HepG2 (cell line): ENCODE data around the gene CDK14. TPM values are rescaled to one million over a fixed set of nuclear protein-coding genes. Genes with fewer than 3 reads are reported as not detected.

Source experiments
- ATAC-seq: fragments of 200-7000 bp; cut with Tn5 transposase; 3 replicates; pipeline ENCODE4 v1.9.1; 2020; ENCODE audit warnings: mild to moderate bottlenecking, moderate library complexity
- BruUV-seq: library from RNA; stranded (reverse); fragments of 400-500 nt; replicated peaks from 2 replicates; lab custom pipeline; 2021; lab: Mats Ljungman, UMichigan
- CTCF ChIA-PET: fragments of 300-600 bp; formaldehyde crosslinking; extraction: SDS; loops from one replicate; lab custom pipeline; 2021; ENCODE audit warnings: low total read pairs, inconsistent platforms, low intra/inter-chr PET ratio; lab: Yijun Ruan, JAX
- POLR2A ChIA-PET: fragments of 350-600 bp; sonication (Branson Sonifier 250); formaldehyde crosslinking; loops from one replicate; lab custom pipeline; 2020; ENCODE audit warnings: antibody characterized with exemption, inconsistent platforms; lab: Yijun Ruan, JAX
- DNase-seq: peaks from one replicate; pipeline ENCODE4 v3.0.0-alpha.2; 2015; ENCODE audit warnings: low spot score
- FAIRE-seq: peaks from 3 replicates; lab custom pipeline; 2011; peaks lifted over from hg19 to GRCh38; lab: Jason Lieb, UNC
- H2AFZ ChIP-seq: one replicate; pipeline ENCODE4 v1.6.1; 2011; ENCODE audit warnings: low read length, inconsistent platforms
- H3K27ac ChIP-seq: fragments of 300-600 bp; 3 replicates; pipeline ENCODE4 v1.8.0; 2011; ENCODE audit warnings: mixed run types, mild to moderate bottlenecking, mixed read lengths, low read length, inconsistent platforms; ENCODE audit not compliant: insufficient read depth; ENCODE audit errors: extremely low read length
- H3K27me3 ChIP-seq, 2 experiments: fragments of 200-600 bp in 1 of 2; 2 replicates in 1 of 2; 3 replicates in 1 of 2; pipeline versions ENCODE4 v1.6.0 to v1.8.0; 2011; ENCODE audit warnings: low read length in 2 of 2, mild to moderate bottlenecking in 2 of 2, moderate library complexity in 2 of 2, inconsistent platforms in 1 of 2; ENCODE audit not compliant: insufficient read depth in 2 of 2, control insufficient read depth in 1 of 2
- H3K36me3 ChIP-seq, 2 experiments: fragments of 200-600 bp in 1 of 2; replicated peaks in 1 of 2; 2 replicates in 1 of 2; 3 replicates in 1 of 2; pipeline versions ENCODE4 v1.5.1 to v1.8.0; 2011; ENCODE audit warnings: low read length in 2 of 2, inconsistent platforms in 1 of 2; ENCODE audit not compliant: insufficient read depth in 2 of 2, control insufficient read depth in 1 of 2
- H3K4me1 ChIP-seq: 2 replicates; pipeline ENCODE4 v1.5.1; 2012; ENCODE audit warnings: low read length, inconsistent platforms; ENCODE audit not compliant: insufficient read depth
- H3K4me2 ChIP-seq: 2 replicates; pipeline ENCODE4 v1.6.0; 2011; ENCODE audit warnings: low read depth, low read length, inconsistent platforms
- H3K4me3 ChIP-seq, 3 experiments: fragments of 200-600 bp in 1 of 3; sonication (generic), shearing (Covaris generic) in 1 of 3; replicated peaks in 1 of 3; 2 replicates each; pipeline ENCODE4 v1.5.1; 2011 to 2016; ENCODE audit warnings: low read length in 3 of 3, inconsistent platforms in 2 of 3, low read depth in 2 of 3, mild to moderate bottlenecking in 2 of 3, control low read depth in 1 of 3, mixed read lengths in 1 of 3; ENCODE audit not compliant: insufficient read depth in 1 of 3
- H3K79me2 ChIP-seq: one replicate; pipeline ENCODE4 v1.6.1; 2011; ENCODE audit warnings: low read length, inconsistent platforms; ENCODE audit not compliant: insufficient read depth
- H3K9ac ChIP-seq: 2 replicates; pipeline ENCODE4 v1.6.0; 2011; ENCODE audit warnings: mild to moderate bottlenecking, low read depth, low read length, inconsistent platforms; ENCODE audit not compliant: insufficient read depth
- H3K9me3 ChIP-seq: 2 replicates; pipeline ENCODE4 v1.5.1; 2012; ENCODE audit warnings: mild to moderate bottlenecking, low read length
- H4K20me1 ChIP-seq: 2 replicates; pipeline ENCODE4 v1.6.0; 2011; ENCODE audit warnings: inconsistent platforms, mild to moderate bottlenecking, low read length, moderate library complexity; ENCODE audit not compliant: insufficient read depth
- ATAD3A ChIP-seq: sonication (generic); formaldehyde crosslinking; IDR thresholded peaks from 2 replicates; pipeline ENCODE4 v1.4.0; 2020; ENCODE audit warnings: missing genetic modification reagents
- EHMT2 ChIP-seq: fragments of 200-600 bp; sonication (generic); IDR thresholded peaks from 2 replicates; pipeline ENCODE4 v1.7.0; 2017; ENCODE audit warnings: antibody characterized with exemption, low read depth, low read length, borderline replicate concordance
- FOXM1 ChIP-seq: sonication (generic); formaldehyde crosslinking; IDR thresholded peaks from 2 replicates; pipeline ENCODE4 v1.5.0; 2020; ENCODE audit warnings: missing genetic modification reagents
- KLF15 ChIP-seq: sonication (generic); formaldehyde crosslinking; IDR thresholded peaks from 2 replicates; pipeline ENCODE4 v1.8.1; 2023; ENCODE audit warnings: borderline replicate concordance, mild to moderate bottlenecking, inconsistent platforms, missing genetic modification reagents, mixed read lengths
- MYNN ChIP-seq: sonication (generic); formaldehyde crosslinking; IDR thresholded peaks from 2 replicates; pipeline ENCODE4 v1.4.0; 2020; ENCODE audit warnings: mild to moderate bottlenecking, low read depth, missing genetic modification reagents
- NFE2L2 ChIP-seq: fragments of 150-350 bp; IDR thresholded peaks from 2 replicates; pipeline ENCODE4 v1.6.1; 2014; ENCODE audit warnings: low read length
- RBFOX2 ChIP-seq: fragments of 200-400 bp; formaldehyde crosslinking; IDR thresholded peaks from 2 replicates; pipeline ENCODE4 v1.6.1; 2017; ENCODE audit warnings: low read depth, mild to moderate bottlenecking, low read length
- SIX4 ChIP-seq: sonication (generic); formaldehyde crosslinking; IDR thresholded peaks from 2 replicates; pipeline ENCODE4 v1.4.0; 2020; ENCODE audit warnings: missing genetic modification reagents
- SP140L ChIP-seq: sonication (generic); formaldehyde crosslinking; IDR thresholded peaks from 2 replicates; pipeline ENCODE4 v1.4.0; 2020; ENCODE audit warnings: missing genetic modification reagents, borderline replicate concordance
- SP5 ChIP-seq: IDR thresholded peaks from 2 replicates; pipeline ENCODE4 v1.6.1; 2016; ENCODE audit warnings: low read depth, borderline replicate concordance
- TMF1 ChIP-seq: sonication (generic); formaldehyde crosslinking; IDR thresholded peaks from 2 replicates; pipeline ENCODE4 v1.8.1; 2022; ENCODE audit warnings: low read depth, missing genetic modification reagents
- ZBTB2 ChIP-seq: sonication (generic); formaldehyde crosslinking; IDR thresholded peaks from 2 replicates; pipeline ENCODE4 v1.8.0; 2022; ENCODE audit warnings: low read depth, missing genetic modification reagents
- ZBTB8A ChIP-seq: sonication (generic); formaldehyde crosslinking; IDR thresholded peaks from 2 replicates; pipeline ENCODE4 v1.4.0; 2020; ENCODE audit warnings: mild to moderate bottlenecking, low read depth, missing genetic modification reagents, borderline replicate concordance
- ZFAT ChIP-seq: sonication (generic); formaldehyde crosslinking; conservative IDR thresholded peaks from 2 replicates; pipeline ENCODE4 v1.8.1; 2023; ENCODE audit warnings: missing genetic modification reagents, inconsistent platforms
- ZFP36L1 ChIP-seq: sonication (generic); formaldehyde crosslinking; IDR thresholded peaks from 2 replicates; pipeline ENCODE4 v1.8.0; 2022; ENCODE audit warnings: mild to moderate bottlenecking, missing genetic modification reagents, moderate library complexity
- ZKSCAN5 ChIP-seq: sonication (generic); formaldehyde crosslinking; IDR thresholded peaks from 2 replicates; pipeline ENCODE4 v1.5.1; 2020; ENCODE audit warnings: mild to moderate bottlenecking, missing genetic modification reagents
- WGBS: methylation state at CpG from one replicate; pipeline ENCODE4 v1.1.6; 2017; ENCODE audit warnings: low lambda C conversion rate; 5-methylcytosine and 5-hydroxymethylcytosine counted together
- in situ Hi-C: cut with HindIII; loops from 2 replicates; pipeline ENCODE4 v1.10.0; 2017; ENCODE audit warnings: low pct_unique_long_range_greater_than_20kb; ENCODE audit not compliant: extremely low pct_ligation_motif_present
- intact Hi-C: fragments of 100-400 bp; cut with micrococcal nuclease; formaldehyde crosslinking; loops from one replicate; pipeline ENCODE4 v1.10.0; 2022; ENCODE audit not compliant: unreplicated experiment
- polyA plus RNA-seq, 8 experiments: library from polyadenylated mRNA; depleted of rRNA in 3 of 8; stranded (reverse) in 7 of 8; unstranded in 1 of 8; fragments of >200 nt; fragmentation: Illumina TruSeq in 4 of 8; extraction: Trizol in 4 of 8; gene quantifications; 2 replicates each; pipeline versions ENCODE4 v1.2.1 to v1.2.3, GENCODE V29; 2011 to 2016; ENCODE audit warnings: low read depth in 4 of 8, missing spikeins in 1 of 8, mixed read lengths in 1 of 8; ENCODE audit not compliant: insufficient read depth in 1 of 8
- total RNA-seq, 5 experiments: library from RNA; depleted of rRNA; stranded (reverse); fragments of >200 nt; fragmentation: Illumina TruSeq; extraction: Trizol; gene quantifications; 2 replicates each; pipeline ENCODE4 v1.2.3, GENCODE V29; 2016; ENCODE audit warnings: low read depth in 1 of 5
- TF ChIP-seq, protein P1 (sequence below): sonication (generic); formaldehyde crosslinking; IDR thresholded peaks from 2 replicates; pipeline ENCODE4 v1.8.1; 2022; ENCODE audit warnings: mild to moderate bottlenecking, missing genetic modification reagents
- TF ChIP-seq, protein P2 (sequence below): sonication (generic); formaldehyde crosslinking; IDR thresholded peaks from 2 replicates; pipeline ENCODE4 v1.4.0; 2020; ENCODE audit warnings: mild to moderate bottlenecking, missing genetic modification reagents
- TF ChIP-seq, protein P3 (sequence below): sonication (generic); formaldehyde crosslinking; IDR thresholded peaks from 2 replicates; pipeline ENCODE4 v1.9.0; 2021; ENCODE audit warnings: missing genetic modification reagents, borderline replicate concordance

CDK14 gene
- total and polyA plus RNA-seq, 2 of the 13 experiments (the other 11 are each of a cell fraction or from before 2014, with no cell fraction given): 0.26 to 0.71 TPM

- TF ChIP-seq SP140L (CRISPR knock-in tag) (no peak), KLF15 (CRISPR knock-in tag) (no peak), SP5 (CRISPR knock-in tag) (no peak), MYNN (CRISPR knock-in tag) (no peak), RBFOX2 (no peak), FOXM1 (CRISPR knock-in tag) (no peak), EHMT2 (no peak)
- TF ChIP-seq, protein P1, sequence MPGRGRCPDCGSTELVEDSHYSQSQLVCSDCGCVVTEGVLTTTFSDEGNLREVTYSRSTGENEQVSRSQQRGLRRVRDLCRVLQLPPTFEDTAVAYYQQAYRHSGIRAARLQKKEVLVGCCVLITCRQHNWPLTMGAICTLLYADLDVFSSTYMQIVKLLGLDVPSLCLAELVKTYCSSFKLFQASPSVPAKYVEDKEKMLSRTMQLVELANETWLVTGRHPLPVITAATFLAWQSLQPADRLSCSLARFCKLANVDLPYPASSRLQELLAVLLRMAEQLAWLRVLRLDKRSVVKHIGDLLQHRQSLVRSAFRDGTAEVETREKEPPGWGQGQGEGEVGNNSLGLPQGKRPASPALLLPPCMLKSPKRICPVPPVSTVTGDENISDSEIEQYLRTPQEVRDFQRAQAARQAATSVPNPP (CRISPR knock-in tag): no peak
- TF ChIP-seq, protein P2, sequence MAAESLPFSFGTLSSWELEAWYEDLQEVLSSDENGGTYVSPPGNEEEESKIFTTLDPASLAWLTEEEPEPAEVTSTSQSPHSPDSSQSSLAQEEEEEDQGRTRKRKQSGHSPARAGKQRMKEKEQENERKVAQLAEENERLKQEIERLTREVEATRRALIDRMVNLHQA (CRISPR knock-in tag): no peak
These were observed 449.5 kb downstream of the CDK14 start (continued) for GRCh38 chr7:91045606-91046005.

DNA sequence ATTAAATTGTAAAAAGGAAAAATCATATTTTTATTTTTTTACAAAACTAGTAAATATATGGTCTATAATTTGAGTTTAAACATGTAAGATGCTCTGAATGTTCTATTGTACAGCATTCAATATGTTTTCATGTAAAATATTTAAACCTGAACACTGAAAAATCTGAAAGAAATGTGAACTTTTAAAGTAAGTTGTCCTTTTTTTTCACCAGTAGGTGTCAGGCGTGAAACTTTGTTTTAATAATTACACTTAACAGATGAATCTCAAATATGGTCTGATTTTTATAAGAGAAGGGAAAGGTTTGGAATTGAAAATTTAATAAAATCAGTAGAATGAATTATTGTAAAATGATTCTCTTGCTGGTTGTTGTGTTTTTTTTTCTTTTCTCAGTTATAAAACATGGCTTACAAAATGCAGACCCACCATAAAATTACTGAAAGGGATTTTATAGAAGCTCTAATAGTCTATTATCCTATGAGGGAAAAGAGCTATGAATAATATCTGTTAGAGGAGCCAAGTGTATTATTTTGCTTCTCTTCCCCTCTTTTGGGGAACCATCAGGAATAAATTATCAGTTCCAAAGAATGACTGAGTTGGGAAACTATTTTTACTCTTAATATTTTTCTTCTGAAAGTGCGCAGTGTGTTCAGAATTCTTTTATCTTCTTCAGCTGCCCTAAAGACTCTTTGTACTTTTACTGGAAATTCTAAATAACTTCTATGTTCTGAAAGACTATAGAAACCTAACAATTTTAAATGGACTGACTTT is 450.4 kb downstream of the CDK14 start:
- H3K4me3 ChIP-seq: no peak overlapping the region
- DNase-seq: no peak
- H3K79me2 ChIP-seq: no peaks in the 10 kb centered on the region
- H3K9me3 ChIP-seq: no peaks in the 10 kb centered on the region
- no peak for FAIRE-seq
- H3K4me2 ChIP-seq: no peak overlapping the region
- 49% methylated on average over 2 of the region's 2 CpGs for WGBS
- no peak for ATAC-seq
- H3K27ac ChIP-seq: no peak overlapping the region
- no peaks in the 10 kb centered on the region for H3K27me3 ChIP-seq
- POLR2A ChIA-PET: no interaction called here
- no peak overlapping the region for H2AFZ ChIP-seq
- CTCF ChIA-PET: no interaction called here
- no peaks in the 10 kb centered on the region for H3K36me3 ChIP-seq
- no peak overlapping the region for H3K9ac ChIP-seq
- intact Hi-C loops (no loop called here), in situ Hi-C loops (no loop called here)
- no peaks in the 10 kb centered on the region for H4K20me1 ChIP-seq
- no TSS peak for BruUV-seq
- no peaks in the 10 kb centered on the region for H3K4me1 ChIP-seq
- TF ChIP-seq ZBTB2 (CRISPR knock-in tag): no peak
- TF ChIP-seq ZBTB8A (CRISPR knock-in tag): no peak
- TF ChIP-seq, protein P3, sequence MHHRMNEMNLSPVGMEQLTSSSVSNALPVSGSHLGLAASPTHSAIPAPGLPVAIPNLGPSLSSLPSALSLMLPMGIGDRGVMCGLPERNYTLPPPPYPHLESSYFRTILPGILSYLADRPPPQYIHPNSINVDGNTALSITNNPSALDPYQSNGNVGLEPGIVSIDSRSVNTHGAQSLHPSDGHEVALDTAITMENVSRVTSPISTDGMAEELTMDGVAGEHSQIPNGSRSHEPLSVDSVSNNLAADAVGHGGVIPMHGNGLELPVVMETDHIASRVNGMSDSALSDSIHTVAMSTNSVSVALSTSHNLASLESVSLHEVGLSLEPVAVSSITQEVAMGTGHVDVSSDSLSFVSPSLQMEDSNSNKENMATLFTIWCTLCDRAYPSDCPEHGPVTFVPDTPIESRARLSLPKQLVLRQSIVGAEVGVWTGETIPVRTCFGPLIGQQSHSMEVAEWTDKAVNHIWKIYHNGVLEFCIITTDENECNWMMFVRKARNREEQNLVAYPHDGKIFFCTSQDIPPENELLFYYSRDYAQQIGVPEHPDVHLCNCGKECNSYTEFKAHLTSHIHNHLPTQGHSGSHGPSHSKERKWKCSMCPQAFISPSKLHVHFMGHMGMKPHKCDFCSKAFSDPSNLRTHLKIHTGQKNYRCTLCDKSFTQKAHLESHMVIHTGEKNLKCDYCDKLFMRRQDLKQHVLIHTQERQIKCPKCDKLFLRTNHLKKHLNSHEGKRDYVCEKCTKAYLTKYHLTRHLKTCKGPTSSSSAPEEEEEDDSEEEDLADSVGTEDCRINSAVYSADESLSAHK (CRISPR knock-in tag): no peak
- TF ChIP-seq ZKSCAN5 (CRISPR knock-in tag): no peak
- TF ChIP-seq TMF1: no peak
- TF ChIP-seq ATAD3A (CRISPR knock-in tag): no peak
- TF ChIP-seq ZFP36L1 (CRISPR knock-in tag): no peak
- no peak for TF ChIP-seq SIX4
- no peak for TF ChIP-seq NFE2L2
- TF ChIP-seq ZFAT (CRISPR knock-in tag): no peak
